GM12891 (cell line): ENCODE data around the gene SNX30.

Experiments used
- POLR2A ChIP-seq: IDR thresholded peaks from 2 replicates; pipeline ENCODE4 v1.6.1; 2011; ENCODE audit warnings: low read depth, low read length, control low read depth
- POLR2AphosphoS5 ChIP-seq: IDR thresholded peaks from 2 replicates; pipeline ENCODE4 v1.6.1; 2011; ENCODE audit warnings: low read depth, low read length, control low read depth
- SPI1 ChIP-seq: IDR thresholded peaks from 2 replicates; pipeline ENCODE4 v1.6.1; 2011; ENCODE audit warnings: low read depth, low read length, control low read depth
- TAF1 ChIP-seq: IDR thresholded peaks from 2 replicates; pipeline ENCODE4 v1.6.1; 2011; ENCODE audit warnings: low read depth, low read length, control low read depth

- TF ChIP-seq POLR2AphosphoS5 (no peak), POLR2A (no peak), SPI1 (no peak), TAF1 (no peak)
These were observed 139.8 kb downstream of the SNX30 start, which contains the start of gene SLC46A2 for GRCh38 chr9:112890106-112891081.
